Measurements from ENCODE around the gene LNP1.

DNA sequence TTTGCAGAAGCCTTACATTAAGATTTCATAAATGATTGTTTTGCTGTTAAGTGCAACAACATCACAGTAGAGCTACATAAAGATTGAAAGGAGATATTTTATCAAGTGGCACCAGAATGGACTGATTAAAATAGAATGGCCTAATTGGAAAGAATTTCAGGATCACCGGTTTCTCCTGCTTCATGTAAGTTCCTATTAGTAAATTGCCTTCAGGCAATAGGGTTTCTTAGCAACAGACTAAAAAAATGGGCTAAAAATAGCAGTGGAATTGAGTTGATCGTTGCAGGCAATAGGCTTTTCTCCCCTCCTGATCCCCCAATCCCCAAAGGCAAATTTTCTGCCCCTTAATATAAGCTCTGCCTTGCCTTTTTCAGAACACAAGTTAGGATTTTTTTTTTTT lies 917 bp downstream of the LNP1 start:
- TF ChIP-seq SRSF9 (IDR thresholded peaks at IDR 0.05; ENCODE audit: borderline replicate concordance, insufficient read depth, low read depth, low read length, poor library complexity, severe bottlenecking): no peak
- TF ChIP-seq, protein P1, sequence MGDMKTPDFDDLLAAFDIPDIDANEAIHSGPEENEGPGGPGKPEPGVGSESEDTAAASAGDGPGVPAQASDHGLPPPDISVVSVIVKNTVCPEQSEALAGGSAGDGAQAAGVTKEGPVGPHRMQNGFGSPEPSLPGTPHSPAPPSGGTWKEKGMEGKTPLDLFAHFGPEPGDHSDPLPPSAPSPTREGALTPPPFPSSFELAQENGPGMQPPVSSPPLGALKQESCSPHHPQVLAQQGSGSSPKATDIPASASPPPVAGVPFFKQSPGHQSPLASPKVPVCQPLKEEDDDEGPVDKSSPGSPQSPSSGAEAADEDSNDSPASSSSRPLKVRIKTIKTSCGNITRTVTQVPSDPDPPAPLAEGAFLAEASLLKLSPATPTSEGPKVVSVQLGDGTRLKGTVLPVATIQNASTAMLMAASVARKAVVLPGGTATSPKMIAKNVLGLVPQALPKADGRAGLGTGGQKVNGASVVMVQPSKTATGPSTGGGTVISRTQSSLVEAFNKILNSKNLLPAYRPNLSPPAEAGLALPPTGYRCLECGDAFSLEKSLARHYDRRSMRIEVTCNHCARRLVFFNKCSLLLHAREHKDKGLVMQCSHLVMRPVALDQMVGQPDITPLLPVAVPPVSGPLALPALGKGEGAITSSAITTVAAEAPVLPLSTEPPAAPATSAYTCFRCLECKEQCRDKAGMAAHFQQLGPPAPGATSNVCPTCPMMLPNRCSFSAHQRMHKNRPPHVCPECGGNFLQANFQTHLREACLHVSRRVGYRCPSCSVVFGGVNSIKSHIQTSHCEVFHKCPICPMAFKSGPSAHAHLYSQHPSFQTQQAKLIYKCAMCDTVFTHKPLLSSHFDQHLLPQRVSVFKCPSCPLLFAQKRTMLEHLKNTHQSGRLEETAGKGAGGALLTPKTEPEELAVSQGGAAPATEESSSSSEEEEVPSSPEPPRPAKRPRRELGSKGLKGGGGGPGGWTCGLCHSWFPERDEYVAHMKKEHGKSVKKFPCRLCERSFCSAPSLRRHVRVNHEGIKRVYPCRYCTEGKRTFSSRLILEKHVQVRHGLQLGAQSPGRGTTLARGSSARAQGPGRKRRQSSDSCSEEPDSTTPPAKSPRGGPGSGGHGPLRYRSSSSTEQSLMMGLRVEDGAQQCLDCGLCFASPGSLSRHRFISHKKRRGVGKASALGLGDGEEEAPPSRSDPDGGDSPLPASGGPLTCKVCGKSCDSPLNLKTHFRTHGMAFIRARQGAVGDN (CRISPR knock-in tag; IDR thresholded peaks at IDR 0.05): no peak
- TF ChIP-seq EZH2 (conservative IDR thresholded peaks at IDR 0.05; ENCODE audit: low read depth, low read length): no peak
- TF ChIP-seq, protein P2, sequence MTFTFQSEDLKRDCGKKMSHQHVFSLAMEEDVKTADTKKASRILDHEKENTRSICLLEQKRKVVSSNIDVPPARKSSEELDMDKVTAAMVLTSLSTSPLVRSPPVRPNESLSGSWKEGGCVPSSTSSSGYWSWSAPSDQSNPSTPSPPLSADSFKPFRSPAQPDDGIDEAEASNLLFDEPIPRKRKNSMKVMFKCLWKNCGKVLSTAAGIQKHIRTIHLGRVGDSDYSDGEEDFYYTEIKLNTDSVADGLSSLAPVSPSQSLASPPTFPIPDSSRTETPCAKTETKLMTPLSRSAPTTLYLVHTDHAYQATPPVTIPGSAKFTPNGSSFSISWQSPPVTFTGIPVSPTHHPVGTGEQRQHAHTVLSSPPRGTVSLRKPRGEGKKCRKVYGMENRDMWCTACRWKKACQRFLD (CRISPR knock-in tag; IDR thresholded peaks at IDR 0.05; ENCODE audit: borderline replicate concordance): no peak
- TF ChIP-seq NFIC (IDR thresholded peaks at IDR 0.05; ENCODE audit: low read length): no peak
- TF ChIP-seq GPN1 (CRISPR knock-in tag; IDR thresholded peaks at IDR 0.05; ENCODE audit: borderline replicate concordance): no peak
- TF ChIP-seq, protein P3, sequence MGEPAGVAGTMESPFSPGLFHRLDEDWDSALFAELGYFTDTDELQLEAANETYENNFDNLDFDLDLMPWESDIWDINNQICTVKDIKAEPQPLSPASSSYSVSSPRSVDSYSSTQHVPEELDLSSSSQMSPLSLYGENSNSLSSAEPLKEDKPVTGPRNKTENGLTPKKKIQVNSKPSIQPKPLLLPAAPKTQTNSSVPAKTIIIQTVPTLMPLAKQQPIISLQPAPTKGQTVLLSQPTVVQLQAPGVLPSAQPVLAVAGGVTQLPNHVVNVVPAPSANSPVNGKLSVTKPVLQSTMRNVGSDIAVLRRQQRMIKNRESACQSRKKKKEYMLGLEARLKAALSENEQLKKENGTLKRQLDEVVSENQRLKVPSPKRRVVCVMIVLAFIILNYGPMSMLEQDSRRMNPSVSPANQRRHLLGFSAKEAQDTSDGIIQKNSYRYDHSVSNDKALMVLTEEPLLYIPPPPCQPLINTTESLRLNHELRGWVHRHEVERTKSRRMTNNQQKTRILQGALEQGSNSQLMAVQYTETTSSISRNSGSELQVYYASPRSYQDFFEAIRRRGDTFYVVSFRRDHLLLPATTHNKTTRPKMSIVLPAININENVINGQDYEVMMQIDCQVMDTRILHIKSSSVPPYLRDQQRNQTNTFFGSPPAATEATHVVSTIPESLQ (CRISPR knock-in tag; conservative IDR thresholded peaks at IDR 0.05): no peak
- TF ChIP-seq, protein P4, sequence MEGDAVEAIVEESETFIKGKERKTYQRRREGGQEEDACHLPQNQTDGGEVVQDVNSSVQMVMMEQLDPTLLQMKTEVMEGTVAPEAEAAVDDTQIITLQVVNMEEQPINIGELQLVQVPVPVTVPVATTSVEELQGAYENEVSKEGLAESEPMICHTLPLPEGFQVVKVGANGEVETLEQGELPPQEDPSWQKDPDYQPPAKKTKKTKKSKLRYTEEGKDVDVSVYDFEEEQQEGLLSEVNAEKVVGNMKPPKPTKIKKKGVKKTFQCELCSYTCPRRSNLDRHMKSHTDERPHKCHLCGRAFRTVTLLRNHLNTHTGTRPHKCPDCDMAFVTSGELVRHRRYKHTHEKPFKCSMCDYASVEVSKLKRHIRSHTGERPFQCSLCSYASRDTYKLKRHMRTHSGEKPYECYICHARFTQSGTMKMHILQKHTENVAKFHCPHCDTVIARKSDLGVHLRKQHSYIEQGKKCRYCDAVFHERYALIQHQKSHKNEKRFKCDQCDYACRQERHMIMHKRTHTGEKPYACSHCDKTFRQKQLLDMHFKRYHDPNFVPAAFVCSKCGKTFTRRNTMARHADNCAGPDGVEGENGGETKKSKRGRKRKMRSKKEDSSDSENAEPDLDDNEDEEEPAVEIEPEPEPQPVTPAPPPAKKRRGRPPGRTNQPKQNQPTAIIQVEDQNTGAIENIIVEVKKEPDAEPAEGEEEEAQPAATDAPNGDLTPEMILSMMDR (CRISPR knock-in tag; IDR thresholded peaks at IDR 0.05): no peak
- TF ChIP-seq SNRNP70 (IDR thresholded peaks at IDR 0.05; ENCODE audit: low read depth, low read length): no peak
- no peak for TF ChIP-seq HCFC1 (IDR thresholded peaks at IDR 0.05; ENCODE audit: low read depth, low read length)
